Stimulated activated CD4-positive, alpha-beta T cell treated with anti-CD3 and anti-CD28 coated beads, Interleukin-15, amount 100 ng/mL, for 48 hours (primary cell): ENCODE data around the gene SBDS.
"Not testable (repeated sequence)": the region's sequence is repeated elsewhere in the genome, so short reads cannot be mapped to it uniquely, and the experiment has no call there.

Experiments
- DNase-seq, 2 donors: peaks; one replicate each; pipeline ENCODE4 v3.0.0-alpha.2; 2020; ENCODE audit warnings: low read depth in 2 of 2

Gene SBDS

DNA sequence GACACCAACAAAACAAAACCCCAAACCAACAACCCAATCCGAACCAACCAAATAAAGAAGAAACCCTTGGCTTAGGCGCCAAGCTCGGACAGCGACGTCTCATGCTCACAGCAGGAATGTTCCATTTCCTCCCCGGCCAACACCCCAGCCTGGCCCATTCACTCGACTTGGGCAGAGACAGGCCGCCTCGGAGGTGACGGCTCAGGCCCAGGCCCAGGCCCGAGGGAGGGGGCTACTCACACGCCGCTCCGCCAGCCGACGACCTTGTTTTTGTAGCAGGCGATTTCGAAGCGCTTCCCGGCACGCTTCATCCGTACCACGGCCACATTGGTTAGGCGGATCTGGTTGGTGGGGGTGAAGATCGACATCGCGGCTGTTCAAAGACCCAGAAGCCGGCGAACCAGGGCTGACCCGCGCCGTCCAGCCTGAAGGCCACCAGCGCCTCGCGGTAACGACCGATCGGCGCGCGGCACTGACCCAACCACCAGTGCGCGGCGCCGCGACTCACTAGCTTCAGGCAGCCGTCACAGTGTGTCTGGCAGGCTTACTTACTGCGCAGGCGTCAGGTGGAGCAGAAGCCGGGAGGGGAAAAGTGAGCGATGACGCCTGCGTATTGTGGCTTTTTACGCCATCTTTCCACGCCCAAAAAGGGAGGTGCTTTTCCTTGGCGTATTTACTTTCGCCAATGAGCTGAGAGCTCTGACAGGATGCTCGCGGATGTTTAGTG lies at the start of gene SBDS:
TSS of gene SBDS (minus strand) at position 537 of the 727 bp plus-strand sequence. CDS start at position 368, 169 bp downstream.
- DNase-seq, result peak; percentile 90

DNA sequence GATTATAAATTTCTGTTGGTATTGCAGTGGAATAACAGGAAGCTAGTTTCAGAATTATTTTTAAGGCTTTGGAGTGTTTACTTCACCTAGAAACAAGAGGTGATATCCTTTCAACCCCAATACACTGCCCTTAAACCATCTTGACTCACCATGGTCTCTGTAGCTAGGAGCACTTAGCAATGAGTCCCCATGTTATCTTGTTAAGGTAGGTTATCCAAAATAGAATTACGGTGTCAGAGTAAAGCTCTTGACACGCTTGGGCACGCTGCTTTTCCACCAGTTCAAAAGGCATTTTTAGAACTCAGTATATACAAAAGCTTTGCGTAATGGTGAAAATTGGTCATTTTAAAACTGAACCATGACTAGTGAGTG lies 48.2 kb upstream of the SBDS start:
- DNase-seq, result not testable (repeated sequence)

GRCh38 chr7:67042781-67043558 lies 47.6 kb upstream of the SBDS start:
- not testable (repeated sequence) for DNase-seq

GRCh38 chr7:67040832-67041231 lies 45.4 kb upstream of the SBDS start:
- DNase-seq, result not testable (repeated sequence)

- DNase-seq, result not testable (repeated sequence)
Observed at GRCh38 chr7:67036432-67037395, 41.3 kb upstream of the SBDS start.

GRCh38 chr7:67033251-67033650 lies 37.9 kb upstream of the SBDS start:
- no peak for DNase-seq

DNA sequence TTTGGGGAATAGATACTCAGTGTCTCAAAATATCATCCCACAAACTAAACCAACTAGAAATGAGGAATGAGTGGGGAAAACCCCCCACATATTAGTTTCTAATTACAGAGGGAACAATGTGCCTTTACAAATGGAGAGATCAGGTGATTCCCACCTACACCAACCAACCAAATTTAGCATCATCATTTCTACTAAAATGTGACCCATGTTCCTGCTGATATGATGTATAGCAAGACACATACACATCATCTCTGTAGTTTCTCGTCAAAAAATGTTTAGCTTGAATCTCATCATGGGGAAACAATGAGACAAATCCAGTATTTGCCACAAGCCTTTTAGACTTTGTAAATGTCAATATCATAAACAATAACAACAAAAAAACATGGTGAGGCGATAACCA lies 36.3 kb upstream of the SBDS start:
- not testable (repeated sequence) for DNase-seq

DNA sequence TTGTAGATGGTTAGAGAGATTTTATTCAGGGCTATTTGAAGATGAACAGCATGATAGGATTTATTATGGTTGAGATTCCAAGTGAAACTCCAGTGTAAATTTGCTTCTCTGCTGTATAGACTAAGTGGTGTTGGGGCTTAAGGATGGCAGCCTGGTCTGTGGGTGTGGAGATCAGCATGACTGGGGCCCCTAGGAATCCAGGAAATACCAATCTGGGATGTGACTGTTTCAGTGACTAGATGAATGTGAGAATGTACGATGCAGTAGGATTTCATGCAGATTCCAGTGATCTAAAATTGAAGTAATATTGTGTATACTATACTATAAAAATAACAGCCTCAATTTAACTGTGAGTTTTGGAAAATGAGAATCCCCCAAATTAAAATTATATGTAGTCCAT lies 30.1 kb upstream of the SBDS start:
- DNase-seq, result not testable (repeated sequence)

DNA sequence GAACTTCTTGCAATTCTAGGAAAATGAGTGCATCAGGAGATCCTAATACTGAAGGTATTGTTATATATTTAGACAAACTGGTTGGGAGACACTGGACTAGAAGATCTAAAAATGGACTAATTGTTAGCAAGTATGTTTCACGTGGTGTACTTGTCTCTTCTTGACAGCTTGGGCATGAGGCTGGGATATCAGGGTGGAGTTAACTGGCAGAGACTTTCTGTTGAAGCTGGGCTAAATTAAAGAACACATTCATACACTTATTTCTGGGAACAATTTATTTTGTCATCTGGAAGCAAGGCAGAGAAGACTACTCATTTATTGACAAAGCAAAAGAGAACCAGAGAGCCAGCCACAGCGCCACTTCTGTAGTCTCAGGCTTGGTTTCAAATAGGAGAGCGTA lies 27.1 kb upstream of the SBDS start:
- DNase-seq, result no peak

DNA sequence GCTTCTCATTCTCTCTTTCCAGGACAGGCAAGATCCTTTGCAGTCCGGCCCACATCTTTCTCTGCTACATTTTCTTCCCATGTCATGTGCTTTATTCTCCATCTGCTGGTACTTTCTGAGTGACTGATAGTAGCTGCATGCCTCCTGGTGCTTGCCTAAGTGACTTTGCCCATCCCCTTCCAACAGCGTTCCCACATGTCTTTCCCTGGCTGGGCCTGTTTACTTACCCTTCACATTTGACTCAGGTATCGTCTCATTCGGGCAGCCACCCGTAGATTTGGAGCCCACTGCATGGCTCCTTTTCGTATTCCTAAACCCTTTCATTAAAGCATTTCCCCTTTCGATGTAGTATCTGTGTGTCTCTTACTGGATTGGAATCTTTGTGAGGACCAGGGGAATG lies 25.9 kb upstream of the SBDS start:
- no peak for DNase-seq

DNA sequence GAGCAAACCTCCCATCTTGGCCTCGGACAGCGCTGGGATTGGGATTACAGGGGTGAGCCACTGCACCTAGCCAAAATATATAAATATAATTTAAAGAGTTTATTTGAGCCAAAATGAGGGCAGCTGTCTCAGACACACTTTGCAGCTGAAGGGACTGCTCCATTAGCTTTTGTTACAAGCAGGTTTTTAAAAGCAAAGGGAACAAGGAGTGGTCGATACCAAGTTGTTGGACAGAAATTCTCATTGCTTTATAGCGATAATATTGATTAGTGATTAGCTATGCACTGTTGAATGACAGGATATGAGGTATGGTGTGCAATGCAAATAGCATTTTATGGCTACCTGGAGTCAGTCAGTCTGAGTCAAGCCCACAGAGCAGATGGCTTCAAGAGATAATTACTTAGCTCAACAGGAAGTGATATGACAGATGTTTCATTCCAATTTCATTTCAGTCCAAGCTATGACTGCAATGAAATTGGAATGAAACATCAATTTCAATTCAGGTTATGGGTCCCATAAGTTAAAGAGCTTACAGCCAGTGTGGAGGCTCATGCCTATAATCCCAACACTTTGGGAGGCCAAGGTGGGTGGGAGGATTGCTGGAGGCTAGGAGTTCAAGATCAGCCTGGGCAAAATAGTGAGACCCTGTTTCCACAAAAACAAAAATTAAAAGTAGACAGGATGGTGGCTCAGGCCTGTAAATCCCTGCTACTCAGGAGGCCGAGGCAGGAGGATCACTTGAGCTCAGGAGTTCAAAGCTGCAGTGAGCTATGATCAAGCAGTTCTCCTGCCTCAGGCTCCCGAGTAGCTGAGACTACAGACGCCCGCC lies 24.4 kb upstream of the SBDS start:
- peak in 1 of 2 donors; percentile 2 for DNase-seq

- no peak for DNase-seq
Observed at GRCh38 chr7:67018940-67019339, 23.6 kb upstream of the SBDS start.

GRCh38 chr7:67017971-67018370 lies 22.6 kb upstream of the SBDS start:
- not testable (repeated sequence) for DNase-seq

- DNase-seq, result not testable (repeated sequence)
Observed at GRCh38 chr7:67014076-67014622, 18.8 kb upstream of the SBDS start.

GRCh38 chr7:67009677-67010076 lies 14.3 kb upstream of the SBDS start:
- DNase-seq, result not testable (repeated sequence)

DNA sequence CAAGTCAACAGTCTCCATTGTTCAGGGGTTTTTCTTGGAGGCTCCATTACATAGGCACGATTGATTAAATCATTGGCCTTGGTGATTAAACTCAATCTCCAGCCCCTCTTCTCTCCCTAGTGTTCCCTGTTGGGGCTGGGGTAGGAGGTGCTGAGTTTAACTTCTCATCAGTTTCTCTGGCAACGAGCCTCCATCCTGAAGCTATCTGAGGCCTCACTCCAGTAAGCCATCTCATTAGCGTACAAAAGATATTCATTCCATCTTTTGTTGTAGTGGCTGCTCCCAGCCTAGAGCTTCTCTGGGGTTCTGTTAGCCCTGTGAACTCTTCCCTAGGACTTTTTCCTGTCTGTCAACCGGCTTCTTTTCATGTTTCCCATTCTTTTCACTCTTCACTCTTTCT lies 12.9 kb upstream of the SBDS start:
- no peak for DNase-seq

- DNase-seq, result no peak
Observed at GRCh38 chr7:67006965-67007364, 11.6 kb upstream of the SBDS start.

GRCh38 chr7:67004145-67004544 lies 8.8 kb upstream of the SBDS start:
- not testable (repeated sequence) for DNase-seq

DNA sequence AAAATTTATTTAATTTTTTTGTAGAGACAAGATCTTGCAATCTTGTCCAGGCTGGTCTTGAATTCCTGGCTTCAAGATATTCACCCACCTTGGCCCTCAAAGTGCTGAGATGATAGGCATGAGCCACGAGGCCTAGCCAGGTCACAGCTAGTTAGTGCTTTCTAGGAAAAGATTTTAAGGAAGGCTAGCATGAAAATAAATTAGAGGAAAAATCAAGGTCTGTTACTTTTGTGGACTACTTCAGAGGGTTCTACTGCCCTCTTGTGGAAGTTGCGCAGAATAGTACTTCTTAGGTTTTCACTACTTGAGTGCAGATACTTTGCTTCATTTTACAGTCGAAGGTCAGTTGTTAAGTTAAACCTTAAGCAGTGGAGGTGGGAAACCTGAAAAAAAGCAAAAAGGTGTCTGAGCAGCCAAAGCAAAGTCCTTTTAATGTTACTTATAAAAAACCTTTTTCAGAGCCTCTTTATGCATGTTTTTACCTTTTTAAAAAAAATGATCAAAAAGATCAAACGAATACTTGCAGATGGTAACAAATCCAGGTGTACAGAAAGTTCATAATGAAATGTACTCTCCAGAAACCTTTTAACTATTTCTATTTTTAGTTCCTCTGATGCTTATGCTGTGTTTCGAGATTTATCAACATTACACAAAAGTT lies 5.3 kb upstream of the SBDS start:
- not testable (repeated sequence) for DNase-seq
